DOHH2 (cell line): ENCODE measurements around the gene GSG1.

Experiments used
- H3F3A ChIP-seq: fragments of 200-600 bp; sonication (generic), shearing (Covaris generic); 2 replicates; pipeline ENCODE4 v1.6.0; 2016; ENCODE audit warnings: antibody characterized with exemption, mild to moderate bottlenecking; ENCODE audit not compliant: control insufficient read depth, insufficient read depth
- H3K27ac ChIP-seq: fragments of 200-600 bp; sonication (generic); 2 replicates; pipeline ENCODE4 v1.5.1; 2014; ENCODE audit warnings: low read depth, mild to moderate bottlenecking, low read length, moderate library complexity
- H3K27me3 ChIP-seq: fragments of 200-600 bp; sonication (generic); 2 replicates; pipeline ENCODE4 v1.6.1; 2014; ENCODE audit warnings: mild to moderate bottlenecking, low read length, mixed read lengths; ENCODE audit not compliant: control insufficient read depth
- H3K36me3 ChIP-seq: fragments of 200-600 bp; sonication (generic); 2 replicates; pipeline ENCODE4 v1.6.1; 2014; ENCODE audit warnings: mild to moderate bottlenecking, low read length, moderate library complexity, mixed read lengths; ENCODE audit not compliant: control insufficient read depth
- H3K4me1 ChIP-seq: fragments of 200-600 bp; sonication (generic); 2 replicates; pipeline ENCODE4 v1.6.1; 2014; ENCODE audit warnings: mild to moderate bottlenecking, low read length, mixed read lengths; ENCODE audit not compliant: control insufficient read depth
- H3K4me2 ChIP-seq: fragments of 200-600 bp; sonication (generic); 2 replicates; pipeline ENCODE4 v1.6.0; 2014; ENCODE audit warnings: mild to moderate bottlenecking, low read length, moderate library complexity
- H3K4me3 ChIP-seq: fragments of 200-600 bp; sonication (generic); 2 replicates; pipeline ENCODE4 v1.5.1; 2014; ENCODE audit warnings: mild to moderate bottlenecking, low read length, mixed read lengths
- H3K79me2 ChIP-seq: fragments of 200-600 bp; sonication (generic); 2 replicates; pipeline ENCODE4 v1.6.1; 2014; ENCODE audit warnings: mild to moderate bottlenecking, low read length, mixed read lengths; ENCODE audit not compliant: control insufficient read depth
- H3K9me2 ChIP-seq: fragments of 200-600 bp; sonication (generic); replicated peaks from 2 replicates; pipeline ENCODE4 v1.6.1; 2014; ENCODE audit warnings: mild to moderate bottlenecking, low read length, mixed read lengths; ENCODE audit not compliant: control insufficient read depth
- H3K9me3 ChIP-seq: fragments of 200-600 bp; sonication (generic); 2 replicates; pipeline ENCODE4 v1.6.1; 2014; ENCODE audit warnings: antibody characterized with exemption, low read length, mixed read lengths; ENCODE audit not compliant: control insufficient read depth, insufficient read depth
- H4K20me1 ChIP-seq: fragments of 200-600 bp; sonication (generic); 2 replicates; pipeline ENCODE4 v1.6.0; 2014; ENCODE audit warnings: low read depth, mild to moderate bottlenecking, antibody characterized with exemption, low read length, moderate library complexity; ENCODE audit not compliant: control insufficient read depth, insufficient read depth
- EZH2phosphoT487 ChIP-seq: fragments of 200-600 bp; sonication (generic); IDR thresholded peaks from 2 replicates; pipeline ENCODE4 v1.6.1; 2017; ENCODE audit warnings: borderline replicate concordance, mild to moderate bottlenecking, antibody characterized with exemption, low read length, moderate library complexity, mixed read lengths
- TF ChIP-seq, protein P1 (sequence below): fragments of 200-600 bp; sonication (generic); IDR thresholded peaks from one replicate; pipeline ENCODE4 v1.5.1; 2014; ENCODE audit warnings: antibody characterized with exemption, mild to moderate bottlenecking, low read depth, low read length; ENCODE audit not compliant: poor library complexity, severe bottlenecking

GSG1 gene

GRCh38 chr12:13112968-13113367, 9.5 kb upstream of the GSG1 start:
- Histone ChIP-seq H3K9me3 (peaks cover 7% of the 10 kb centered on the region), H3K27me3 (peaks cover 34% of the 10 kb centered on the region), H3K4me3 (no peak overlapping the region), H3K36me3 (no peaks in the 10 kb centered on the region), H3K27ac (no peak overlapping the region), H4K20me1 (no peaks in the 10 kb centered on the region), H3F3A (no peaks in the 10 kb centered on the region), H3K4me2 (no peak overlapping the region), H3K79me2 (no peaks in the 10 kb centered on the region), H3K9me2 (no peaks in the 10 kb centered on the region), H3K4me1 (peaks cover under 1% of the 10 kb centered on the region)
- no peak for TF ChIP-seq EZH2phosphoT487
- TF ChIP-seq, protein P1, sequence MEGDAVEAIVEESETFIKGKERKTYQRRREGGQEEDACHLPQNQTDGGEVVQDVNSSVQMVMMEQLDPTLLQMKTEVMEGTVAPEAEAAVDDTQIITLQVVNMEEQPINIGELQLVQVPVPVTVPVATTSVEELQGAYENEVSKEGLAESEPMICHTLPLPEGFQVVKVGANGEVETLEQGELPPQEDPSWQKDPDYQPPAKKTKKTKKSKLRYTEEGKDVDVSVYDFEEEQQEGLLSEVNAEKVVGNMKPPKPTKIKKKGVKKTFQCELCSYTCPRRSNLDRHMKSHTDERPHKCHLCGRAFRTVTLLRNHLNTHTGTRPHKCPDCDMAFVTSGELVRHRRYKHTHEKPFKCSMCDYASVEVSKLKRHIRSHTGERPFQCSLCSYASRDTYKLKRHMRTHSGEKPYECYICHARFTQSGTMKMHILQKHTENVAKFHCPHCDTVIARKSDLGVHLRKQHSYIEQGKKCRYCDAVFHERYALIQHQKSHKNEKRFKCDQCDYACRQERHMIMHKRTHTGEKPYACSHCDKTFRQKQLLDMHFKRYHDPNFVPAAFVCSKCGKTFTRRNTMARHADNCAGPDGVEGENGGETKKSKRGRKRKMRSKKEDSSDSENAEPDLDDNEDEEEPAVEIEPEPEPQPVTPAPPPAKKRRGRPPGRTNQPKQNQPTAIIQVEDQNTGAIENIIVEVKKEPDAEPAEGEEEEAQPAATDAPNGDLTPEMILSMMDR: no peak

GRCh38 chr12:13106666-13107065, 3.2 kb upstream of the GSG1 start:
- Histone ChIP-seq H3K4me3 (no peak overlapping the region), H3K4me2 (no peak overlapping the region), H3F3A (peaks cover 7% of the 10 kb centered on the region), H4K20me1 (no peaks in the 10 kb centered on the region), H3K27me3 (0 out of 2 replicates have a peak, but pooled peaks cover 3% of the 10 kb centered on the region), H3K36me3 (no peaks in the 10 kb centered on the region), H3K9me3 (peaks cover 7% of the 10 kb centered on the region), H3K9me2 (no peaks in the 10 kb centered on the region), H3K79me2 (no peaks in the 10 kb centered on the region), H3K4me1 (peaks cover 28% of the 10 kb centered on the region), H3K27ac (no peak overlapping the region)
- no peak for TF ChIP-seq EZH2phosphoT487
- TF ChIP-seq, protein P1: no peak

- Histone ChIP-seq H3K79me2 (no peaks in the 10 kb centered on the region), H4K20me1 (no peaks in the 10 kb centered on the region), H3K4me1 (peaks cover 34% of the 10 kb centered on the region), H3F3A (peaks cover 8% of the 10 kb centered on the region), H3K36me3 (no peaks in the 10 kb centered on the region), H3K9me3 (peaks cover 7% of the 10 kb centered on the region), H3K27ac (no peak overlapping the region), H3K4me3 (no peak overlapping the region), H3K9me2 (no peaks in the 10 kb centered on the region), H3K27me3 (no peaks in the 10 kb centered on the region), H3K4me2 (no peak overlapping the region)
- TF ChIP-seq, protein P1: no peak
- TF ChIP-seq EZH2phosphoT487: no peak
Observed at GRCh38 chr12:13105781-13106180, 2.3 kb upstream of the GSG1 start.
